SKM-1 treated with dmso at 0.1 percent for 144 hours (cell line): ENCODE measurements around the gene ERC2.

ENCODE experiments used
- DNase-seq: peaks from one replicate; lab custom pipeline; 2025; ENCODE audit not compliant: unreplicated experiment; lab: John Stamatoyannopoulos, UW

ERC2 gene

DNA sequence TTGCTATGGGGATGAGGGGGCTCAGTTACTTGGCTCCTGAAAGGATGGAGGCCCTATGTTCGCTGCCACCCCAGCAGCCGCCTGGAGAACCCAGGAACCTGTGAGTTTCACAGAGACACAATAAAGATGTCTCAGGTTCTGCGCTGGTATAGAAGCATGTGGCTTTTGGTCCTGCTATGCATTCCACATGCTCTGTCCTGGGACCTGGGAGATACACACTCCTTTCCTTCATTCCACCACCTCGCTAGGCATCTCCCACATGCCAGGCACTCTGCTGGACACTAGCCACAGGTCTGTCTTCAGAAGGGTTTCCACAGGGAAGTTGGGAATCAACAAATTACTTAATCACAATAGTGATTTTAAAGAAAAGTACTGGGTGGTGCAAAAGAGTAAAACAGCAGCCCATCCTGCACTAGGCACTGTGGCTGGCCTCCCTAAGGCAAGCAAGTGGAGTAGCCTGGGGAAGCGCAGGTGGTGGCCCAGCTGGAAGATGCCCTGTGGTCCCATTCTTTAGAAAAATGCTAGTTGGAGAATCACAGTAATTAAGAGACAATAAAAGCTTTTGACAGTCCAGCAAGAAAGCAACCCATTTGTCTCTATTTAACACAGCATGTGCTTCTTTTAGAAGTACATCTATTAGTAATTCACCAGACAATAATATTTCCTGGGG is 572.2 kb downstream of the ERC2 start:
- DNase-seq, result no peak

DNA sequence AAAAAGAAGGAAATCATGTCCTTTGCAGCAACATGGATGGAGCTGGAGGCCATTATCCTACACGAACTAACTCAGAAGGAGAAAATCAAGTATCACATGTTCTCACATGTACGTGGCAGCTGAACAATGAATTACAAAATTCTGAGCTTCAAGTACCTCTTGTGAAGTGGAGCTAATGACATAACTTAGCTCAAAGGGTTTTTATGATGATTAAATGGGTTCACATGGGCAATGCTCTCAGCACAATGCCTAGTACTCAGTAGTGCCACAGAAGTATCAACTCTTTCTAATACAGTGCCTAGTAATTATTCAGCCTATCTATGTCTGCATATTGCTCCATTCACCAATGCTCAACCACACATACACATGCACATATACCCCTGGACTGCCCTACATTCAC is 573.7 kb downstream of the ERC2 start:
- no peak for DNase-seq

DNA sequence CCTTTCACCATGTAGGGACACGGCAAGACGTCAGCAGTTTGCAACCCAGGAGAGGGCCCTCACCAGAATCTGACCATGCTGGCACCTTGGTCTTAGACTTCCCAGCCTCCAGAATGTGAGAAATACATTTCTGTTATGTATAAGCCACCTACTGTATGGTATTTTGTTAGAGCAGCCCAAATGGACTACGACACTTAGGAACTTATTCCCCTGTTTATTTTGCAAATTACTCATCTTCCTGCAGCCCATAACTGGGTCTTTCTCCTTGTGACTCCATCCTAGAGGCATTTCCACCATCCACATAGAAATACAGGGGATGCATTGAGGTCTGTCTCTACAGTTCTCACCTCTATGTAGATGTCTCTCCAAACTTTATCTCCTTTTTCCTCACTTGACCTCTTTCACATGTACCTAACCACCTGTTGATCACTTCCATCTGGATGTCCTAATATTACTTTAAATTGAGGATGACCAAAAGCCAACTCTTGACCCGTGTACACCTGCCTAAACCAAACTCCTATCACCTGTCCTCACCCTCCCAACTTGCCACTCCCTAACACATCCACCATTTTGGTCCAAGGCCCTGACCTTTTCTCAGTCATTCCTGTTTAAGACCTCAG is 575.1 kb downstream of the ERC2 start:
- no peak for DNase-seq

DNA sequence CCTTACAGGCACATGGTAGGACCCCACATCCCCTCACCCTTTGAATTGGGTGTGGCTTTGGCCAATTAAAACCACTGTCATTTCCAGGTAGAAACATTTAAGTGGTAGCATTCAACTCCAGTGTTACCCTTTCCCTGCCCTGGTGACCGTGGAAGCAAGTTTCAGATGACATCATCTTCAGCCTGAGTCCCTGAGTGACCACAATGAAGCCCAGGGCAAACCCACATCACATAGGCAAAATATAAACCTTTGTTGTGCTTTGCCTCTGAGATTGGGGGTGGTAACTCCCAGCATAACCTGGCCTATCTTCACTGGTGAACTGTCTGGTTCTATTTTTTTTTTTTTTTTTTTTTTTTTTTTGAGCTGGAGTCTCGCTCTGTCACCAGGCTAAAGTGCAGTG is 577.2 kb downstream of the ERC2 start:
- DNase-seq, result no peak

DNA sequence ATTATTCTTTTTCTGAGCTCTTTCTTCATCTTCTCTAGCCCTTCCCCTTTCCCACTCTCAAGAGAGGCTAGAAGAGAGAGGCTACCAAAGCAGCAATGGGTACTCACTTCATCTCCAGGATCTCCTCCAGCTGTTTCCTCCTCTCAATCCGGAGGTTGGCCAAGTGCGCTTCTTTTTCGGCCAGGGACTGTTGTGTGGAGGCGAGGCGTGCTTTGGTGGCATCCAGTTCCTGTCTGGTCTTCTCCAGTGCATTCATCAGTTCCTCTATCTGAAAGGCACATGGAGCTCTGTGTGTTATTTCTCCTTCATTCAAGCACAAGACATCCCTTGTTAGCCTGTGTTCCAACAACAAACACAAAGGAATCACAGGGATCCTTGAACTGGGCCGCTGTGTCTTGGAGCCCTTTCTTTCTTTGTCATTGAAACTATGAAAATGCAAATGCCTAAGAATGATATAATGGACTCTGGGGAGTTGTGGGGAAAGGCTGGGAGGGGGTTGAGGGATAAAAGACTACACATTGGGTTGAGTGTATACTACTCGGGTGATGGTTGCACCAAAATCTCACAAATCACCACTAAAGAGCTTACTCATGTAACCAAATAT is 579.9 kb downstream of the ERC2 start:
- no peak for DNase-seq

DNA sequence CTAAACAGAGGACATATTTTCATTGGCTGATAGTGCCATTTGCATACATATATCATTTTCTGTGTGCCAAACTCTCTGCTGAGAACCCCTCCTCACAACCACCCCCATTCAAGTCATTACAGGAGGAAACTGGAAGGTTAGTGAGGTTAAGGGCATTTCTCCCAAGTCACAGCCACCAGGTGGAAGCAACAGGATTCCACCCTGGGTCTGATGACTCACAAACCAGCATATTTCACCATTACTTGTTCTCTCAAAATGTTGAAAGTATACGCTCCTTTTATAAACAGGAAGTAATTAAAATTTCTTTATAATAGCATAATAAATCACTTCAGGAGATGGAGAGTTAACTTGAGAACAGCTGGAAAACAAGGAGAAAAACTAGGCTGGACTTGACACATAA is 582.5 kb downstream of the ERC2 start:
- DNase-seq, result peak; percentile 9

DNA sequence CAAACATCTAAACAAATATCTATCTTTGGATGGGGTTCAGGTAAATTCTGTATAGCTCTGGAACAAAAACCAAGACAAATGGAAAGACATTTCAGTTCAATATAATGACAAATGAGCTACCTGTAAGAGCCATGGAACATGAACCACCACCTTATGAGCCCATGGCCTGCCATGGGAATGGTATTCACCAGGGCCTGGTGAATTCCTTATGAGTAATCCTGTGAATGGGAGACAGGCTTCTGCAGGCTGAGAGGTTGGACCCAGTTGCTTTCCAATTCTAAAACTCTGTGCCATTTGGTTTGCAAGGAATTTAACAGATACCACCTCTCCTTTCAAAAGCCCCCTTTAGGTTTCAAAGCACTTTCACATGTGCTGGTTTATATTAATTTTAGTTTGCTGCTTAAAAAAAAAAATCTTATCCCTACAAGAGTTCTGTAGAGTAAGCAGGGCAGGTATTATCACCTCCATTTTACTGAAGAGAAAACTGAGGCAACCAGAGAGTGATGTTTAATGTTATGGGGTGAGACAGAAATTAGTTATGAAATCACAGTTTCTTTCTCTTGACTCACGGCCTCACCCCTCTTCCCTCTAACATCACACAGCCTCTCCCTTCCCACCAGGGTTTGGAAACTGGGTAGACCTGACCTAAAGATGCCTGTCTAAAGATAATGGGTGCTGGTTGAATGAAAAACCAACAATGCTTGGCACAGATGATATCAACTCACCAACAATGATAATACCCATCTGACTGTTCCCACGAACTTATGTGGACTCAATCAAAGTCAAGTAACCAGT is 583.6 kb downstream of the ERC2 start:
- DNase-seq, result no peak

DNA sequence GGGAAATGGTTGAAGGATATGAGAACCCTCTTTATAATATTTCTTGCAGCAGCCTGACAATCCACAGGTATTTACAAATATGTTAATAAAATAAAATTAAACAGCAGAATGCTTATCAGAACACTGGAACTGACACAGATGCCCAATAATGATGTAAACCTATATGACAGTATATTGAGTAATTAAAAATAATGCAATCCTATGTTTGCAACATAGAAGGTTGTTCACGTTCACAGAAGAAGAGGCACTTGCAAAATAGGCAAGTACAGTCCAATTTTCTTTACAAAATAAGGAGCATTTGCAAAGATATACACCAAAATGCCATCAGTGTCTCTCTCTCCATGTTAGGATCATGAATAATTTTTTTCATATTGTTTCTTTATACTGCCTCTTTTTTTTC is 584.2 kb downstream of the ERC2 start:
- no peak for DNase-seq

DNA sequence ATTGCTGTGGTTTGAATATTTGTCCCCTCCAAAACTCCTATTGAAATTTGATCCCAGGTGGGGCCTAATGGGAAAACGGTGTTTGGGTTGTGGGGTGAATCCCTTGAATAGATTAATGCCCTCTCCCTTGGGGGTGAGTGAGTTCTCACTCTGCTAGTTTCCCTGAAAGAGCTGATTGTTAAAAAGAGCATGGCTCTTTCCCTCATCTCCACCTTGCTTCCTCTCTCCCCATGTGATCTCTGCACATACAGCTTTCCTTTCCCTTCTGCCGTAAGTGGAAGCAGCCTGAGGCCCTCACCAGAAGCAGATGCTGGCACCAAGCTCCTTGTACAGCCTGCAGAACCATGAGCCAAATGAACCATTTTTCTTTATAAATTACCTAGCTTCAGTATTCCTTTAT is 586.3 kb downstream of the ERC2 start:
- DNase-seq, result no peak

DNA sequence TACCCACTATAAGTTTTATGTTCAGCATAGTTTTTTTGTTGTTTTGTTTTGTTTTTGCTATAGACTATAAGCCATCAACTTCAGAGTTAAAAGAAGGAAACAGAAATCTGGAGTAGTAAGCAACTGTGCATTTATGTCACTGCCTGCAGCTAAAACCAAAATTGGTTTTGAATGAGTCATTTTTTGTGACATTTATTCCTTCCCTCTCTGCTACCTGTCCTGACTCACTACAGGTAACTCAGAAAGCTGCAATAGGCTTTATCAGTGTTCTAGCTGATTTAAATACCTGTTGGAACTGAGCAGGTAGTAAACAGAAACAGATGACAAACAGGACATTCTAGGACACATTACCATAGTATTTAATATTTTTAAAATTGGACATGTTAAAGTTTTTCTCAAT is 587.9 kb downstream of the ERC2 start:
- no peak for DNase-seq

DNA sequence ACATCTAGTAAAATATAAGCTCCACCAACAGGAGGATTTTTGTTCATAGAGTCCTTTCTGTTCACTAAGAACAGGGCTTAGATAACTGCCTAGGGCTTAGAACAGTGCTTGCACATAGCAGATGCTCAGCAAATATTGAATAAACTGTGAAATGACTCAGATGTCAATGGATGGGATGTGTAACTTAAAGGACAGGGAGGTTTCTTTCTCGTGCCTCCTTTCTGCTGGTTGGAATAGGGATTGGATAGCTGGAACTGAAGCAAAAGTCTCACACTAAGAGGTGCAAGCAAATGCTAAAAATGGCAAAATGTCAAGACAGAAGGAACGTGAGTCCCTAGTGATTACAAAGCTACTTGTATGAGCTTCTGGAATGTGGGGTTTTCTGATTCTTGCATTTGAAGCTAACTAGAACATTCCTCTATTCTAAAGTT is 588.4 kb downstream of the ERC2 start:
- DNase-seq, result no peak

DNA sequence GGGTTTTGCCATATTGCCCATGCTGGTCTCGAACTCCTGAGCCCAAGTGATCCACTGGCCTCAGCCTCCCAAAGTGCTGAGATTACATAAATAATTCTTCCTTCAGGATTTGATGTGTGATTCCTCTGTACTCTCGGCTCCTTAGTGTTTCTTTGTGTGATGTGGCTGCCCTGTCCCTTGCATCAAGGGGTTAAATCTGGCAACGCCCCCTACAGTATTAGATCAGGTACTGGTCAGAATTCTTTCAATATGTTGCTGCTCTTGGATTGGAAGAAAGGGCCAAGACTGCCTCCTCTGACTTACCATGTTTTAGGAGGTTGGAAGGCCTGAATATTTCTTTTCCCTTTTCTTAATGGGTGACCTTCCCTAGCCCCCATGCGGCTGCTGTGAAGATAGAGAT is 590.6 kb downstream of the ERC2 start:
- DNase-seq, result no peak

DNA sequence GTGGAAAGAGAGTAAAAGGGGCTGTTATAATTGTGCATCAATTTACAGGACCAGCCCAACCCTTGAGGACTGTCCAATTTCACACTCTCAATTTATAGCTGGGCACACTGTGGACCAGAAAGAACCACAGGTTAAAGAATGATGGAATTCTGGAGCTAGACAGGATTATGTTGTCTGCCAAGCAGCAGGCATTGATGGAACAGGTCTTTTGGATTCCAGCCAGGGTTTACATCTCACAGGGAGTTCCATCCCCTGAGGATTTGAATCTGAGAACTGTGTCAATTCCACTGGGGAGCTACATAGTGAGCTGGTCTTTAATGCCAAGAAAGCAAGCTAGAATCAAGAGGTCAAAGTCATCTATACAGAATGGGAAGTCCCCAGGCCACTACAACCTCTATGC is 591.7 kb downstream of the ERC2 start:
- DNase-seq, result no peak

DNA sequence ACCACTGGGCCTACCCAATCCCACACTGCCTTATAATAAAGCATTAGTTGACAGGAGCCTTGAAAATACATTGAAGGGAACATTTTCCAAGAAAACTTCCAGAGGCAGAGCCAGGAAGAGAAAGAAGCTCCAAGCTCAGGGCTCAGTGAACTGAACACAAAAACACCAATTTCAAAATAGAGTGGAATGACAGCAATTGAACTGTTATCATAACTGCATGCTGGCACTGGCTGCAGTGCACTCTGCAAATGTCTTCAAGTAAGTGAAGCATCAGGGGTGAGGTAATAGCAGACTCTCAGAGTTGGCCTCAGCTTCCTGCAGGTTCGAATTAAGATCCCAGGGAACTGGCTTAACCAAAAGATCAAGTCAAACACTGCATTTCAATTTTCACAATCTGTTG is 593.2 kb downstream of the ERC2 start:
- no peak for DNase-seq

DNA sequence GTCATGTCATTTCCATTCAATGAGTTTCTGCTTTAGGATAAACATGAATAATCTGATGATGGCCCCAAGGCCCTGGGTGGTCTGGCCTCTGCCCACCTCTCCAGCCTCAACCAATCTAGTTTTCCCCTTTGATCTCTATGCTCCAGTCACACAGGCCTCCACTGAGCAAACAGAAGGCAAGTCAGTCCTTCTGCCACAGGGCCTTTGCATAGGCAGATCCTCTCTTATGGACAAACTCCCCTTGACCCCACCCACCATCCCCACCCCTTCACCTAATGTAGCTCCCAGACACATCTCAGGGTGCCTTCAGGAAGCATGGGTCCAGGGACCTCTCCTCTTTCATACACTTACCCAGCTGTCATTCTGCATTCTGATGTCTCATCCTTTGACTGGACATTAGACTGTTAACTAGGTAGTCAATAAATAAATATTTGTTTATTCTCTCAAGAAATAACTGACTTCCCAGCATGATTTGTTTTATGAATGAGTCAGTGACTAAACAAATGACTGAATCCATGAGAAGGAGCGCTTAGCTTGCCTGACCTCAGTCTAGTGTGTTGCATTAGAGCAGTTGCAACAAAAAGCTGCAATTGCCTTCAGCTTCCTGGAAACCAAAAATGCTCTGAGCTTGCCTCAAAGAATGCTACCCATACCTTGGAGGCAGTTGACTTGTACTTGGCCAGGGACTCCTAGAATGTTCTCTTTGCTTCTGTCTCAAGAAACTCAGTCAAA is 594.6 kb downstream of the ERC2 start:
- DNase-seq, result no peak

DNA sequence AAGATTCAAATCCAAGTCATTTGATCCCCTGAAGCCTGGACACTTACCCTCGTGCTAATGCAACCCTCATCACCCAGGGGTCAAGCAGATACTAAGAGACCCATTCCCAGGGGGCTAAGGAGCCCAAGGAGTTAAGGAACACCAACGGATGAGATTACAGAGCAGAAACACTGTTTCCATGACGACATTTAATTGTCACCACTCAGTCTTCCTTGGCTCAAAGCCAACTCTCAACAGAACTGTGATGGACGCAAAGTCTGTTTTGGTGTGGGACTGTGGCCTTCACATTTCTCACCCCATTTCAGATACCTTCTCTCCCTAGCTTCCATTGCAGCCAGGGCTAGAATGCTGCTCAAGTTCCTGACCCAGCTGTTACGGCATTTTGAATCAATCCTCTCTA is 597.7 kb downstream of the ERC2 start:
- DNase-seq, result no peak

DNA sequence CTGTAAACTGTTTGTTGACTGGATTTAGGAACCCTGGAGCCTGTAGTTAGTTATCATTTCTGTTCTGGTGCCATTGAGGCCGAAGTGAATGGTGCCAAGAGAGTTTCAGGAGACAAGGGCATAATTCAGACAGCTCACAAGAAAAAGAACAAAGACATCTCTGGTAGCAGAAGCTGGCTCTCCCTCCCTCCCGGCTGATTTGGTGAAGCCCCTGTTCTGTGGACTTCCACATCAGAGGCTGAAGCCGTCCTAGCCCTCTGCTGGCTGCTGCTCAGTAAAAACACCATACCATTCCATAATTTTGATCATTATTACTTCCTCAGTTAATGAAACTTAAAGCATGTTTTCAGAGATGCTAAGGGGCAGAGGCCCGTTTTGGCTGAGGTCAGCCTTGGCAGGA is 599.9 kb downstream of the ERC2 start:
- DNase-seq, result no peak

DNA sequence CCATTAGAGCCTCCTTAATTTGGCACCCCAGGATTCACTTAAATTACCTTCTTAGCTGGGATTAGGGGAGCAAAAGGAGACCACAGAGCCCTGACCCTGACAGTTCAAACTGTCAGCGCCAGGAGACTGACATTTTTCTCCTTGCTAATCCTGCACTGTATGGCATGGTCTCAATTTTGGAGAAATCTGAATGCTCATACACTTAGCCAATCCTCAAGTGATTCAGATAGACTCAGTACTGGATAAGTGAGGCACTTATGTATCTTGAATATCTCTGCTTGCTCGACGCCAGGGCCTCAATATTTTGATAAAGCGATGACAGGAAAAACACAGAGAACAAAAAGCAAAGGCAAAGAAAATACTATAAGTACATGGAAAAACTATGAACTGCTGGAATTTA is 605.2 kb downstream of the ERC2 start:
- no peak for DNase-seq

DNA sequence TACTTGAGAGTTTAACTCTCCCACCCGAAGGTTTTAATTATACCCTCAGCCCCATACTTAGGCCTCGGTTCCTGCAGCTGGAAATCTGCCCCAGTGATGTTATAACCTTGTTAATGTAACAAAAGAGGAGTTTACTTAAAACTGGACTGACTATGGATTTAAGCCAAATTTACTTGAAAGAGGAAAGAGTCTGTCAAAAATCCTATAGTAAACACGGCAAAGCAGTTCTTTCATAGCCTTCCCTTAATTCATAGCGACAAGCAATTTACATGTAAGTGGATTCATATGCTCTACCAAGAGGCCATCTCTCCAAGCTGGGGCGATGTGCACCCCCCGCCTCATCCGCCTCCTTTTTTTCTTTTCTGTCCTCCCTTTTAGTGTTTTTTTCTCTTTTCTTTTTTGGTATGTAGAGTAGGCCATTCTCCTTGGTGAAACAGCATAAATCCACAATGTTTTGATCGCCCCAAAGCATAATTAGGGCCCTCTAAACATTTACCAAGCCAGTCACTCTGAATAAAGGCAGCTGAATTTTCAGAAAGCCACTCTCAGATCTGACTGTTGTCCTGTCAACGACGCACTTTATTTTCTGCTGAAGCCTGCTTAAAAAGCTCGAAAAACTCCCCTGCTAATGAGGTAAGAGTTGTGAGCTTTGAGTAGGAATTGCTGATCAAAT is 608.1 kb downstream of the ERC2 start:
- DNase-seq, result no peak

DNA sequence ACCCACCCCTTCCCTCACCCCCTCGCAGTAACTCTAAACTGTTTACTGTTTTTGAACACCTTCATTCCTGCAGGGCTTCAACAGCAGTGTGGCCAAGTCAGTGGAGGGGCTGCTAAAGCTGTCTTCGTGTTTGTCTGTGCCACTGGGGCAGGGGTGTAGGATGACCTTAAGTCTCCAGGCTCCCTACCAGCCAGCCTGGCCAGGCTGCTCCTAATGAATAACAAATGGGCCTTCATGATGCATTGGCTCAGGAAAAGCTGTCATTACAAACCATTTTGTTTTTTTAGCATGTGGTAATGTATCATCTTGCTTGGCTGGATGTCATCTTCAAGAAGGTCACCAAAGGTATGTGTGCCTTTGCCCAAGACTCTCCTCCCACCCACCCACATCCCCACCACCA is 609.0 kb downstream of the ERC2 start:
- DNase-seq, result no peak

DNA sequence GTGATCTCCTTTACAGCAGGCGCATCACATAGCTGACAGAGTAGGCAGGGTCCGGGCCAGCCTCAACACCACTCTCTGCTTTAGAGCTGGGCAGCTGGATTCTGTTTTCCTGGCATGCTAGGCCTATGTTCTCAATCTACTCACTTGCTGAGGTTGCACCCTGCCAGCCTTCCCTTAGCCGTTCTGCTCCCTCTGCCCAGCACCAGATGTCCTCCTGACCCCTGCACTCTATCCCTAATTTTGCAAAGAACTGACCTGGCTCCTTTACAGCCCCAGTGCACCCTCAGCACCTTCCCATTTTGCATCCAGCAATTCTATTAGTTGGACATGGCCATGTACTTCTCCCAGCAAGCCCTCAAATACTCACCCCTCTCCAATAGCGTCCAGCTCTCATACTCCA is 609.5 kb downstream of the ERC2 start:
- DNase-seq, result no peak
